ENCODE results near the gene RGS6.

GRCh38 chr14:72099566-72099965, 167.3 kb downstream of the RGS6 start:
- no peak for TF ChIP-seq CTCF (conservative IDR thresholded peaks at IDR 0.05 in 1 of 2, IDR thresholded peaks at IDR 0.05 in 1 of 2; ENCODE audit: low read depth in 1 of 2, low read length in 2 of 2)
- TF ChIP-seq EZH2 (IDR thresholded peaks at IDR 0.05; ENCODE audit: low read length, missing control alignments): no peak

Data from fibroblast of lung (primary cell).